OCI-LY3 (cell line): ENCODE results near the gene CAMKMT.

Source experiments
- CTCF ChIP-seq: fragments of 200-600, 300-600 bp; sonication (generic); IDR thresholded peaks from 2 replicates; pipeline ENCODE4 v1.5.1; 2014; ENCODE audit warnings: antibody characterized with exemption, low read length, low read depth
- EZH2phosphoT487 ChIP-seq: fragments of 200-600 bp; shearing (Covaris generic); IDR thresholded peaks from 2 replicates; pipeline ENCODE4 v1.6.1; 2018; ENCODE audit warnings: antibody characterized with exemption, mixed run types, low read depth

DNA sequence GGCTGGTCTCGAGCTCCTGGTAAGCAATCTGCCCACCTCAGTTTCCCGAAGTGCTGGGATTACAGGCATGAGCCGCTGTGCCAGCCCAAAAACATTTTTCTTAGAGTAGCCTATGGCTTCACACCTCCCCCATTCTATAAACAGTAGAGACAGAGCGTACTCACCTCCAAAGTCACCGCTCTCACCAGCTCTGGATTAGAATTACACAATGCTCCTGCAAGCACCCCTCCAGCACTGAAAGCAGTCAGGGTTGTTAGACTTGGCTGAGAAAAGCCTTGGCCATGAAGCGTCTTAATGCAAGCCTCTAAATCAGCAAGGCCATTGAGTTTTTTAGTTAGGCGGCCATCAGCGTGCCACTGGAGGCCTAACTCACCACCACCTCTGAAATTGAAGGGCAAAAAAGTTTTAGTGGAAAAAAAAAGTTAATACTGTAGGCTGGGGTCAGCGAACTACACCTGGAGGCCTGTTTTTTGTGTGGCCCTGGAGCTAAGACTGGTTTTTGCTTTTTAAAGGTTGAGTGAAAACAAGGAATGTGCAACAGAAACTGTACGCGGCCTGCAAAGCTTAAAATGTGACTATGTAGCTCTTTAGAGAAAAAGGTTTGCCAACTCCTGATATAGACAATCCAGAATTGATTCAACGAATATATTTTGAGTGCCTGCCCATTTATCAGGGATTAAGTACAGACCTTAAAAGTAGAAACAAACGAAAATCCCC, 35.0 kb upstream of the CAMKMT start:
- TF ChIP-seq CTCF (no peak), EZH2phosphoT487 (no peak)
